Stimulated activated CD8-positive, alpha-beta memory T cell treated with anti-CD3 and anti-CD28 coated beads, Interleukin-7, amount 100 ng/mL, for 1 hour (primary cell): ENCODE data around the gene KANSL1L.
A peak's percentile ranks its signal among the peaks of the same experiment; 100 is the strongest.
"Not testable (repeated sequence)": the region's sequence is repeated elsewhere in the genome, so short reads cannot be mapped to it uniquely, and the experiment has no call there.

Experiments used
- DNase-seq, 2 donors: peaks; one replicate each; pipeline ENCODE4 v3.0.0-alpha.2; 2020; ENCODE audit warnings: low read depth in 2 of 2

The KANSL1L gene

DNA sequence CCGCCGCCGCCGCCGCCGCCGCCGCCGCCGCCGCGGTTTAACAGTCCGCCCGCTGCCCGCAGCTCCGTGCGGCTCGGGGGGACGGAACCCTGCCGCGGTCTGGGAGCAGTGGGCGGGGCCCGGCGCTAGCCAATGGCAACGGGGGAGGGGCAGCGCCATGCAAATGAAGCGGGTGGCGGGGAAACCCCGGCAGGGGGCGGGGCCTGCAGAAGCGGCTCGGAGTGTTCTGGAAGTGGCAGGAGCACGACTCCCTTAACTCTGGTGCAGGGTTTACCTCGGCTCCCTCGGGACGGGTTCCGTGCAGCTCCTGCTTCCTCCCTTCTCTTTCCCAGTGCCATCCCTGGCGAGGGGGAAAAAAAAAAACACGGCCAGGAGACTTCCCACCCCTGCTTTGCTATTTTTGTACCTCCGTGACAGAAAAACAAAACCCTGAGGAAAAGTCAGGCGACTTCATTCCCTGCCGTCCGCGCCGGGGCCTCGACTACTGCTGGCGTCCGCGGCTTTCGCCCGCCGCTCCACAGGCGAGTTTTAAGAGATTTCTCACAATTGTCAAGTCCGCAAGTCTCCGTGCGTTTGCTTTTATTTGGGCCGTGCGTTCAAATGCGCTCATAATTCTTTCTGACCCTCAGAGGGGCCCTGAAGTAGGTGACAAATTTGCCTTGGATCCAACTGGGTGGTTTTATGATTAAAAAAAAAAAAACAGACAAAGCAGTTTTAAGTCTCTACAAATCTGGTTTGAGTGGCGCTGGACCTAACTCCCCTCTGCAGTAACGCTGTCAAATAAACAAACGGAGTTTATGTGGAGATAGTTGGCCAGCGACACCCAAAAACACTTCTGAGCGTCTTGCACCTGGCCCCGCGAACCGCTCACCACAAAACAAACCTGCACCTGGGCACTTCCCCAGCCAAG, at the start of gene KANSL1L:
Gene KANSL1L, minus strand, starts transcription at position 101 of the 910 bp plus-strand sequence. CDS start 16,827 bp downstream, outside the sequence.
- peak; percentile 95 to 97 for DNase-seq

GRCh38 chr2:210215120-210215519, 43.9 kb upstream of the KANSL1L start:
- DNase-seq: no peak

- DNase-seq: no peak
Measured at GRCh38 chr2:210210185-210210584, 39.0 kb upstream of the KANSL1L start.

GRCh38 chr2:210207929-210208328, 36.7 kb upstream of the KANSL1L start:
- DNase-seq: no peak

- no peak for DNase-seq
Measured at GRCh38 chr2:210203558-210203957, 32.3 kb upstream of the KANSL1L start.

- no peak for DNase-seq
Measured at GRCh38 chr2:210203147-210203546, 31.9 kb upstream of the KANSL1L start.

- no peak for DNase-seq
Measured at GRCh38 chr2:210199854-210200253, 28.6 kb upstream of the KANSL1L start.

GRCh38 chr2:210199186-210199765, 28.1 kb upstream of the KANSL1L start:
- no peak for DNase-seq

- no peak for DNase-seq
Measured at GRCh38 chr2:210198326-210198725, 27.1 kb upstream of the KANSL1L start.

- no peak for DNase-seq
Measured at GRCh38 chr2:210197720-210198119, 26.5 kb upstream of the KANSL1L start.

- DNase-seq: no peak
Measured at GRCh38 chr2:210195101-210195852, 24.1 kb upstream of the KANSL1L start.

GRCh38 chr2:210190345-210190744, 19.1 kb upstream of the KANSL1L start:
- no peak for DNase-seq

- DNase-seq: no peak
Measured at GRCh38 chr2:210189452-210190138, 18.4 kb upstream of the KANSL1L start.

GRCh38 chr2:210188755-210189154, 17.5 kb upstream of the KANSL1L start:
- DNase-seq: no peak

GRCh38 chr2:210188190-210188589, 17.0 kb upstream of the KANSL1L start:
- DNase-seq: no peak

GRCh38 chr2:210183936-210184335, 12.7 kb upstream of the KANSL1L start:
- DNase-seq: not testable (repeated sequence)

DNA sequence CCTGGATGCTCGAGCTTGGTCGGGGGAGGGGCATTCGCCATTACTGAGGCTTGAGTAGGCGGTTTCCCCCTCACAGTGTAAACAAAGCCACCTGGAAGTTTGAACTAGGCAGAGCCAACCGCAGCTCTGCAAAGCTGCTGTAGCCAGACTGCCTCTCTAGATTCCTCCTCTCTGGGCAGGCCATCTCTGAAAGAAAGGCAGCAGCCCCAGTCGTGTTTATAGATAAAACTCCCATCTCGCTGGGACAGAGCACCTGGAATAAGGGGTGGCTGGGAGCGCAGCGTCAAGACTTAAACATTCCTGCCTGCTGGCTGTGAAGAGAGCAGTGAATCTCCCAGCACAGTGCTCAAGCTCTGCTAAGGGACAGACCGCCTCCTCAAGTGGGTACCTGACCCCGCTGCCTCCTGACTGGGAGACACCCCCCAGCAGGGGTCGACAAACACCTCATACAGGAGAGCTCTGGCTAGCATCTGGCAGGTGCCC, 10.4 kb upstream of the KANSL1L start:
- not testable (repeated sequence) for DNase-seq

GRCh38 chr2:210181033-210181605, 9.9 kb upstream of the KANSL1L start:
- DNase-seq: not testable (repeated sequence)

GRCh38 chr2:210180477-210180876, 9.3 kb upstream of the KANSL1L start:
- DNase-seq: no peak

- DNase-seq: no peak
Measured at GRCh38 chr2:210179351-210179990, 8.3 kb upstream of the KANSL1L start.

GRCh38 chr2:210177769-210178168, 6.6 kb upstream of the KANSL1L start:
- no peak for DNase-seq
